SK-N-SH (cell line): Measurements from ENCODE around the gene STX18. TPM values are rescaled to one million over a fixed set of nuclear protein-coding genes. Genes with fewer than 3 reads are reported as not detected.

Experiments
- CTCF ChIA-PET: fragments of 300-600, 350-600 bp; formaldehyde crosslinking; extraction: SDS; loops from one replicate; lab custom pipeline; 2021; lab: Yijun Ruan, JAX
- POLR2A ChIA-PET: fragments of 350-600 bp; sonication (Branson Sonifier 250); formaldehyde crosslinking; extraction: SDS; loops from one replicate; lab custom pipeline; 2020; ENCODE audit warnings: antibody characterized with exemption, inconsistent platforms; lab: Yijun Ruan, JAX
- DNase-seq: peaks from one replicate; pipeline ENCODE4 v3.0.0; 2012
- H2AFZ ChIP-seq: fragments of 200-600 bp; sonication (generic); 2 replicates; pipeline ENCODE4 v1.8.1; 2016; ENCODE audit warnings: antibody characterized with exemption, mild to moderate bottlenecking, low read depth
- H3F3A ChIP-seq: fragments of 200-600 bp; sonication (generic); replicated peaks from 2 replicates; pipeline ENCODE3; 2016; ENCODE audit warnings: antibody characterized with exemption, mild to moderate bottlenecking; ENCODE audit not compliant: insufficient read depth
- H3K27ac ChIP-seq, 2 experiments: fragments of 200-500 bp in 1 of 2; fragments of 200-600 bp in 1 of 2; sonication (Bioruptor generic) in 1 of 2; sonication (generic), shearing (Covaris generic) in 1 of 2; 2 replicates each; pipeline versions ENCODE4 v1.5.1 to v1.6.1; 2014 to 2016; ENCODE audit warnings: low read depth in 2 of 2, inconsistent platforms in 1 of 2, low read length in 1 of 2, mild to moderate bottlenecking in 1 of 2, mixed read lengths in 1 of 2
- H3K27me3 ChIP-seq: fragments of 200-600 bp; sonication (generic), shearing (Covaris generic); 2 replicates; pipeline ENCODE4 v1.6.1; 2016; ENCODE audit warnings: mixed run types; ENCODE audit not compliant: insufficient read depth
- H3K36me3 ChIP-seq, 2 experiments: fragments of 200-500 bp in 1 of 2; fragments of 200-600 bp in 1 of 2; sonication (Bioruptor generic) in 1 of 2; sonication (generic) in 1 of 2; replicated peaks in 1 of 2; 2 replicates each; pipeline versions ENCODE3 to v1.5.1; 2014 to 2016; ENCODE audit warnings: low read length in 1 of 2, mild to moderate bottlenecking in 1 of 2; ENCODE audit not compliant: insufficient read depth in 2 of 2, control insufficient read depth in 1 of 2
- H3K4me1 ChIP-seq, 2 experiments: fragments of 200-500 bp in 1 of 2; fragments of 200-600 bp in 1 of 2; sonication (Bioruptor generic) in 1 of 2; sonication (generic), shearing (Covaris generic) in 1 of 2; 2 replicates each; pipeline versions ENCODE4 v1.5.1 to v1.6.1; 2014 to 2016; ENCODE audit warnings: low read depth in 1 of 2, low read length in 1 of 2, mixed run types in 1 of 2; ENCODE audit not compliant: insufficient read depth in 2 of 2, control insufficient read depth in 1 of 2
- H3K4me2 ChIP-seq: fragments of 200-600 bp; sonication (generic), shearing (Covaris generic); 2 replicates; pipeline ENCODE4 v1.6.1; 2017; ENCODE audit warnings: mixed run types
- H3K4me3 ChIP-seq, 2 experiments: fragments of 200-500 bp in 1 of 2; fragments of 200-600 bp in 1 of 2; sonication (Bioruptor generic) in 1 of 2; sonication (generic), shearing (Covaris generic) in 1 of 2; 2 replicates each; pipeline versions ENCODE4 v1.5.1 to v1.8.1; 2014 to 2016; ENCODE audit warnings: low read depth in 2 of 2, inconsistent platforms in 1 of 2, low read length in 1 of 2, mild to moderate bottlenecking in 1 of 2, mixed read lengths in 1 of 2, moderate library complexity in 1 of 2
- H3K79me2 ChIP-seq: fragments of 200-600 bp; sonication (generic); 2 replicates; pipeline ENCODE4 v1.8.1; 2017; ENCODE audit warnings: mild to moderate bottlenecking; ENCODE audit not compliant: insufficient read depth
- H3K9ac ChIP-seq: fragments of 200-600 bp; sonication (generic); 2 replicates; pipeline ENCODE4 v1.6.1; 2017; ENCODE audit warnings: mixed run types
- H3K9me2 ChIP-seq: fragments of 200-600 bp; sonication (generic); 2 replicates; pipeline ENCODE4 v1.6.1; 2017; ENCODE audit warnings: mixed run types
- H3K9me3 ChIP-seq: fragments of 200-600 bp; sonication (generic); 2 replicates; pipeline ENCODE4 v1.6.1; 2017; ENCODE audit warnings: mixed run types, mild to moderate bottlenecking, moderate library complexity
- H4K20me1 ChIP-seq: fragments of 200-600 bp; sonication (generic); 2 replicates; pipeline ENCODE4 v1.6.1; 2017; ENCODE audit warnings: mild to moderate bottlenecking, mixed run types; ENCODE audit not compliant: insufficient read depth
- EP300 ChIP-seq, 2 experiments: IDR thresholded peaks; 2 replicates each; pipeline versions ENCODE4 v1.4.0 to v1.6.1; 2012; ENCODE audit warnings: borderline replicate concordance in 1 of 2, low read depth in 1 of 2, low read length in 1 of 2
- FOXM1 ChIP-seq: IDR thresholded peaks from 2 replicates; pipeline ENCODE4 v1.4.0; 2012; ENCODE audit warnings: low read depth, mild to moderate bottlenecking
- GABPA ChIP-seq: IDR thresholded peaks from 2 replicates; pipeline ENCODE4 v1.4.0; 2012; ENCODE audit warnings: low read depth, mild to moderate bottlenecking
- IRF3 ChIP-seq: fragments of 150-350 bp; IDR thresholded peaks from 2 replicates; pipeline ENCODE4 v1.6.1; 2016; ENCODE audit warnings: mild to moderate bottlenecking, low read depth, low read length
- JUND ChIP-seq: IDR thresholded peaks from 2 replicates; pipeline ENCODE4 v1.4.0; 2012
- MAX ChIP-seq: IDR thresholded peaks from 2 replicates; pipeline ENCODE4 v1.4.0; 2012; ENCODE audit warnings: low read depth
- MEF2A ChIP-seq: IDR thresholded peaks from 2 replicates; pipeline ENCODE4 v1.4.0; 2012; ENCODE audit warnings: low read depth, borderline replicate concordance
- MXI1 ChIP-seq: IDR thresholded peaks from 2 replicates; pipeline ENCODE4 v1.6.1; 2012; ENCODE audit warnings: mild to moderate bottlenecking, low read depth, low read length, improper control_type of control experiment
- NFIC ChIP-seq: IDR thresholded peaks from 2 replicates; pipeline ENCODE4 v1.4.0; 2012; ENCODE audit warnings: borderline replicate concordance
- RAD21 ChIP-seq: IDR thresholded peaks from 2 replicates; pipeline ENCODE4 v1.6.1; 2012; ENCODE audit warnings: mild to moderate bottlenecking, low read length
- REST ChIP-seq: IDR thresholded peaks from 2 replicates; pipeline ENCODE4 v1.6.1; 2012; ENCODE audit warnings: mild to moderate bottlenecking, low read depth, low read length, moderate library complexity
- USF1 ChIP-seq: IDR thresholded peaks from 2 replicates; pipeline ENCODE4 v1.4.0; 2012; ENCODE audit warnings: low read depth, borderline replicate concordance
- USF2 ChIP-seq: fragments of 150-350 bp; IDR thresholded peaks from 2 replicates; pipeline ENCODE4 v1.6.1; 2017; ENCODE audit warnings: antibody characterized with exemption, low read length, low read depth, borderline replicate concordance
- YY1 ChIP-seq: IDR thresholded peaks from 2 replicates; pipeline ENCODE4 v1.4.0; 2012; ENCODE audit warnings: low read depth, mild to moderate bottlenecking
- WGBS: methylation state at CpG from one replicate; pipeline ENCODE4 v1.1.6; 2017; ENCODE audit warnings: low lambda C conversion rate; 5-methylcytosine and 5-hydroxymethylcytosine counted together
- polyA plus RNA-seq, 3 experiments: library from polyadenylated mRNA; depleted of rRNA; stranded (reverse); fragments of >200 nt; gene quantifications; 2 replicates each; pipeline ENCODE4 v1.2.3, GENCODE V29; 2012
- TF ChIP-seq, protein P1 (sequence below): fragments of 200-600 bp; sonication (generic); IDR thresholded peaks from 2 replicates; pipeline ENCODE4 v1.6.1; 2017; ENCODE audit warnings: antibody characterized with exemption, mild to moderate bottlenecking, moderate library complexity
- TF ChIP-seq, protein P2 (sequence below): IDR thresholded peaks from 2 replicates; pipeline ENCODE4 v1.4.0; 2012; ENCODE audit warnings: low read depth, borderline replicate concordance

Gene STX18
- polyA plus RNA-seq, 1 of the 3 experiments (the other 2 are of a cell fraction) = 17.3 TPM

GRCh38 chr4:4395371-4395770, 146.5 kb downstream of the STX18 start:
- Histone ChIP-seq H4K20me1 (no peaks in the 10 kb centered on the region), H3K79me2 (no peaks in the 10 kb centered on the region), H3F3A (peaks cover 5% of the 10 kb centered on the region), H3K9me3 (peaks cover 5% of the 10 kb centered on the region; the same call in 1 of the 2 replicates), H3K4me1 (peaks cover 28 to 31% of the 10 kb centered on the region in 2 experiments), H3K9me2 (no peaks in the 10 kb centered on the region), H3K4me3 (no peak overlapping the region), H3K36me3 (no peaks in the 10 kb centered on the region), H3K27ac (no peak overlapping the region), H2AFZ (no peak overlapping the region), H3K27me3 (no peaks in the 10 kb centered on the region), H3K4me2 (peak overlapping the region; percentile 51; the same call in 1 of the 2 replicates), H3K9ac (no peak overlapping the region)
- ChIA-PET CTCF (interaction anchor here (1.9 to 2.6 kb wide), 3 partner anchors 11 to 36 kb away, joined by 6 to 13 read pairs (median 10); no protein-coding TSS in a partner anchor), POLR2A (interaction anchor here (1.0 to 1.8 kb wide), 2 partner anchors 8 to 11 kb away, joined by 4 to 7 read pairs; partner anchors contain the start of gene NSG1)
- 82% methylated on average over 9 of the region's 9 CpGs for WGBS
- DNase-seq = no peak
- TF ChIP-seq EP300 (IDR thresholded peaks at IDR 0.05; ENCODE audit: borderline replicate concordance in 1 of 2, low read depth in 1 of 2, low read length in 1 of 2) (no peak), REST (no peak), NFIC (no peak), YY1 (no peak), JUND (no peak), MXI1 (no peak), FOXM1 (no peak), USF2 (no peak), GABPA (no peak), IRF3 (no peak), USF1 (no peak), MEF2A (no peak), MAX (no peak), RAD21 (no peak)
- TF ChIP-seq, protein P1, sequence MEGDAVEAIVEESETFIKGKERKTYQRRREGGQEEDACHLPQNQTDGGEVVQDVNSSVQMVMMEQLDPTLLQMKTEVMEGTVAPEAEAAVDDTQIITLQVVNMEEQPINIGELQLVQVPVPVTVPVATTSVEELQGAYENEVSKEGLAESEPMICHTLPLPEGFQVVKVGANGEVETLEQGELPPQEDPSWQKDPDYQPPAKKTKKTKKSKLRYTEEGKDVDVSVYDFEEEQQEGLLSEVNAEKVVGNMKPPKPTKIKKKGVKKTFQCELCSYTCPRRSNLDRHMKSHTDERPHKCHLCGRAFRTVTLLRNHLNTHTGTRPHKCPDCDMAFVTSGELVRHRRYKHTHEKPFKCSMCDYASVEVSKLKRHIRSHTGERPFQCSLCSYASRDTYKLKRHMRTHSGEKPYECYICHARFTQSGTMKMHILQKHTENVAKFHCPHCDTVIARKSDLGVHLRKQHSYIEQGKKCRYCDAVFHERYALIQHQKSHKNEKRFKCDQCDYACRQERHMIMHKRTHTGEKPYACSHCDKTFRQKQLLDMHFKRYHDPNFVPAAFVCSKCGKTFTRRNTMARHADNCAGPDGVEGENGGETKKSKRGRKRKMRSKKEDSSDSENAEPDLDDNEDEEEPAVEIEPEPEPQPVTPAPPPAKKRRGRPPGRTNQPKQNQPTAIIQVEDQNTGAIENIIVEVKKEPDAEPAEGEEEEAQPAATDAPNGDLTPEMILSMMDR = no peak
- TF ChIP-seq, protein P2, sequence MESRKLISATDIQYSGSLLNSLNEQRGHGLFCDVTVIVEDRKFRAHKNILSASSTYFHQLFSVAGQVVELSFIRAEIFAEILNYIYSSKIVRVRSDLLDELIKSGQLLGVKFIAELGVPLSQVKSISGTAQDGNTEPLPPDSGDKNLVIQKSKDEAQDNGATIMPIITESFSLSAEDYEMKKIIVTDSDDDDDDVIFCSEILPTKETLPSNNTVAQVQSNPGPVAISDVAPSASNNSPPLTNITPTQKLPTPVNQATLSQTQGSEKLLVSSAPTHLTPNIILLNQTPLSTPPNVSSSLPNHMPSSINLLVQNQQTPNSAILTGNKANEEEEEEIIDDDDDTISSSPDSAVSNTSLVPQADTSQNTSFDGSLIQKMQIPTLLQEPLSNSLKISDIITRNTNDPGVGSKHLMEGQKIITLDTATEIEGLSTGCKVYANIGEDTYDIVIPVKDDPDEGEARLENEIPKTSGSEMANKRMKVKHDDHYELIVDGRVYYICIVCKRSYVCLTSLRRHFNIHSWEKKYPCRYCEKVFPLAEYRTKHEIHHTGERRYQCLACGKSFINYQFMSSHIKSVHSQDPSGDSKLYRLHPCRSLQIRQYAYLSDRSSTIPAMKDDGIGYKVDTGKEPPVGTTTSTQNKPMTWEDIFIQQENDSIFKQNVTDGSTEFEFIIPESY = no peak
